ENCODE results near the gene RBMS3.

DNA sequence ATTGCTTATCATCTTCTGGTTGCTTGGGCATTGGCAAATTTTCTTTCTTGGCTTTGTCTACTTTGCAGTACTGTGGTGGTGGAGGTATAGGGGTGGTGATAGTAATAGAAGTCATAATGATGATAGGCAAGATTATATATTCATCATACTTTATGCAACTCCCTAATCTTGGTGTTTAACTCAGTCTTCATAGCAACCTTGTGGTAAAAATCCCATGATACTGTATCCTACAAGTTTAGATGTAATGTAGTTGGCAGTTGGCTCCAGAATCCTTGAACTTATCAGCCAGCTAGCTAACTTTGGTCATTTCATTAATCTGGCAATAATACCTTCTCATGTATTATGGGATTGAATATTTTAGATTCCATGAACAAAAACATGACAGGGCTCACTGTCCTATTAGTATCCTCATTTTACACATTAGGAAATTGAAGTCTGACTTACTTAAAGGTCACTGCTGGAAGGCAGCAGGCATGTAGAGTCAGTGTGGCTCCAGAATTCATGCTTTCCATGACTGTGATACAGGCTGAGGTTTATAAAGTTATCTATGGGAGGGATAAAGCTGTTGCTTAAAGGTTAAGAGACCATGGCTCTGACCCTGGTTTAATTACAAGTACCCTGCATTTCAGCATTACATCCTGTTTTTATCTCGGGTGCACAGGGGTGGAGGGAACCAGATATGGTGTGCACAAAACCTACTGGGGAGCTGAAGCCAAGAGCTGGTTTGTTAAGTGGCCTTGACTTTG lies 33.3 kb downstream of the RBMS3 start:
- TF ChIP-seq NRF1 (IDR thresholded peaks at IDR 0.05; ENCODE audit: low read depth, low read length) = no peak
- TF ChIP-seq CEBPB (IDR thresholded peaks at IDR 0.05; ENCODE audit: low read depth, low read length) = no peak
- TF ChIP-seq, protein P1, sequence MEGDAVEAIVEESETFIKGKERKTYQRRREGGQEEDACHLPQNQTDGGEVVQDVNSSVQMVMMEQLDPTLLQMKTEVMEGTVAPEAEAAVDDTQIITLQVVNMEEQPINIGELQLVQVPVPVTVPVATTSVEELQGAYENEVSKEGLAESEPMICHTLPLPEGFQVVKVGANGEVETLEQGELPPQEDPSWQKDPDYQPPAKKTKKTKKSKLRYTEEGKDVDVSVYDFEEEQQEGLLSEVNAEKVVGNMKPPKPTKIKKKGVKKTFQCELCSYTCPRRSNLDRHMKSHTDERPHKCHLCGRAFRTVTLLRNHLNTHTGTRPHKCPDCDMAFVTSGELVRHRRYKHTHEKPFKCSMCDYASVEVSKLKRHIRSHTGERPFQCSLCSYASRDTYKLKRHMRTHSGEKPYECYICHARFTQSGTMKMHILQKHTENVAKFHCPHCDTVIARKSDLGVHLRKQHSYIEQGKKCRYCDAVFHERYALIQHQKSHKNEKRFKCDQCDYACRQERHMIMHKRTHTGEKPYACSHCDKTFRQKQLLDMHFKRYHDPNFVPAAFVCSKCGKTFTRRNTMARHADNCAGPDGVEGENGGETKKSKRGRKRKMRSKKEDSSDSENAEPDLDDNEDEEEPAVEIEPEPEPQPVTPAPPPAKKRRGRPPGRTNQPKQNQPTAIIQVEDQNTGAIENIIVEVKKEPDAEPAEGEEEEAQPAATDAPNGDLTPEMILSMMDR (IDR thresholded peaks at IDR 0.05; ENCODE audit: control extremely low read depth in 1 of 3, insufficient read depth in 1 of 3, low read depth in 1 of 3, low read length in 3 of 3) = no peak
- TF ChIP-seq SP1 (IDR thresholded peaks at IDR 0.05; ENCODE audit: low read depth, low read length) = no peak
- TF ChIP-seq, protein P2, sequence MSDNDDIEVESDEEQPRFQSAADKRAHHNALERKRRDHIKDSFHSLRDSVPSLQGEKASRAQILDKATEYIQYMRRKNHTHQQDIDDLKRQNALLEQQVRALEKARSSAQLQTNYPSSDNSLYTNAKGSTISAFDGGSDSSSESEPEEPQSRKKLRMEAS (IDR thresholded peaks at IDR 0.05) = no peak
- TF ChIP-seq YY1 (IDR thresholded peaks at IDR 0.05; ENCODE audit: low read depth, low read length) = no peak
- no peak for TF ChIP-seq HDAC2 (IDR thresholded peaks at IDR 0.05; ENCODE audit: borderline replicate concordance in 1 of 2, low read depth in 2 of 2, low read length in 2 of 2)
- no peak for TF ChIP-seq RAD21 (IDR thresholded peaks at IDR 0.05 in 1 of 2, conservative IDR thresholded peaks at IDR 0.05 in 1 of 2; ENCODE audit: low read depth in 2 of 2, low read length in 2 of 2)
- no peak for TF ChIP-seq GABPA (IDR thresholded peaks at IDR 0.05; ENCODE audit: borderline replicate concordance, insufficient read depth, low read length)
- no peak for TF ChIP-seq TCF12 (IDR thresholded peaks at IDR 0.05; ENCODE audit: low read depth, low read length)
- TF ChIP-seq POLR2A (IDR thresholded peaks at IDR 0.05; ENCODE audit: control extremely low read depth in 1 of 2, low read depth in 2 of 2, low read length in 2 of 2) = no peak
